ACHN (cell line): Measurements from ENCODE around the gene NELFB.

Source experiments
- DNase-seq: peaks from one replicate; pipeline ENCODE4 v3.0.0-alpha.2; 2015
- in situ Hi-C: cut with HindIII; loops from 2 replicates; pipeline ENCODE4 v1.10.0; 2017; ENCODE audit warnings: low sequenced_read_pairs, low pct_ligation_motif_present, low pct_unique_long_range_greater_than_20kb

NELFB gene

DNA sequence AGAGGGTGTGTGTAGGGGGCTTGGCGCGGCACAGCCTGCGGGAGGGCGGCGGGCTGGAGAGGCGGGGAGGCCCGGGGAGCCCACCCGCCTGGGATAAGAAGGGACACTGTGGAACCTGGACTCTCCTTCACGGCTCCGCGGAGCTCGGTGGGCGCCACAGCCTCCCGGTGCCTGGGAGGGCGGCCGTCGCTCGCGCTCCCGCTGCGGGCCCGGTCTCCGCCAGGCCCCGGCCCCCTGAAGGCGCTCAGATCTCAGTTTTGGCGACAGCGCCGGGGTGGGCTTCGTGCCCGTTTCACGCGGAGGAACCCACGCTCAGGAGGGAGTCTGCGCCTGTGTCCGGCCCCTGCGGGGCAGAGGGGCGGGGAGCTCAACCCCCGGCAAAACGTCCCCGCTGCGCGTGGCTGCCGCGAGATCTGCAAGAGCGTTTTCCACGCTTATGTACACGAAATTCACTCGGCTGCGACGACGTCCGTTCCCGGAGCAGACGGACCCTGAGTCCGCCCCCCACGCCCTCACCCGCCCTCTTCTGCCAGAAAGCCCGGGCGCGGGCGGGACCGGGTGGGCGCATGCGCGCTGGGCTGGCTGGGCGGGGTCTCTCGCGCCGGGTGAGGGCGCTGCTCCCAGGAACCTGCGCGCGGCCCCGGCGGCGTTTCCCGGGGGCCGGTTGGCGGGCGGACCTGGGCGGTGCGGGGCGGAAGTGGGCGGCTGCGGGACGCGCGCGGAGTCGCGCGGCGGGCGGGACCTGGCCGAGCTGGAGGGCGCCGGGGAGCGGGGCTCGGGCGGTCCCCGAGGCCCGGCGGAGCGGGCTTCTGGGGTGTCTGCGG lies at the start of gene NELFB:
Gene NELFB (plus strand): TSS at position 704 of the 824 bp plus-strand sequence.
- in situ Hi-C loops, result no loop called here
- DNase-seq, result peak; percentile 85

GRCh38 chr9:137206602-137207001 lies 48.5 kb upstream of the NELFB start:
- DNase-seq, result no peak
- in situ Hi-C loops, result no loop called here

DNA sequence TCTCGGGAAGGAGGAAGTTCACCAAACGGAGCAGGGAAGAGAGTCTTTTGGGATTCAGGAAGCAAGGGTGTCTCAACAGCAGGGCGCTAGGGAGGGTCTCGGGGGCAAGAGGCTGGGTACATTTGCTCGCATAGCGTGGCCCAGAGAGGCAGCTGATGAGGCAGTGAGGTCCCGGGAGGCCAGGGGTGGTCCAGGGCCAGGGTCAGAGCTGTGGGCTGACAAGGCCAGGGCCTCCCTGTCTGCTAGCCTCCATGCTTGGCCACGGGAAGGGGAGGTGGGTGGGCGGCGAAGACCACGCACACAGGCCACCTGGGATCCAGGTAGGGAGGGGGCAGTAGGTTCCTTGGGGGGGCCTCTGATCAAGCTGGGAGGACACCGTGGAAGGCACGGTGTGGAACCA lies 43.6 kb upstream of the NELFB start:
- in situ Hi-C loops, result no loop called here
- no peak for DNase-seq

DNA sequence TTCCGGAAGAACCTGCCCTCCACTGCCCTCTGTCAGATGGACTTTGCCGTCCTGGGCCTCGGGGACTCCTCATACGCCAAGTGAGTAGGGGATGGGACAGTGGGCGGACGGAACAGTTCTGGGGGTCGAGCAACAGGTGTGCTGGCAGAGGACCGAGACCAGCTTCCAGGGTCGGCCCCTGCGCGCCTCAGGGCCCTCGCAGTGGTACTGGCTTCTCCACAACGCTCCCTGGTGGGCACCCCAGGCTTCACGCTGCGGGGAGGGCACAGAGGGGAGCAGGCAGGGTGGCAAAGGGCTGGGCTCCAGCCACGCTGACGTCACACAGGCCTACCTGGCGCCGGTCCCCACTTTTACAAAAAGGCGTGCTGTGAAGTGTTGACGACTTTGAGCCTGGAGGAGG lies 42.6 kb upstream of the NELFB start:
- no peak for DNase-seq
- in situ Hi-C loops, result no loop called here

DNA sequence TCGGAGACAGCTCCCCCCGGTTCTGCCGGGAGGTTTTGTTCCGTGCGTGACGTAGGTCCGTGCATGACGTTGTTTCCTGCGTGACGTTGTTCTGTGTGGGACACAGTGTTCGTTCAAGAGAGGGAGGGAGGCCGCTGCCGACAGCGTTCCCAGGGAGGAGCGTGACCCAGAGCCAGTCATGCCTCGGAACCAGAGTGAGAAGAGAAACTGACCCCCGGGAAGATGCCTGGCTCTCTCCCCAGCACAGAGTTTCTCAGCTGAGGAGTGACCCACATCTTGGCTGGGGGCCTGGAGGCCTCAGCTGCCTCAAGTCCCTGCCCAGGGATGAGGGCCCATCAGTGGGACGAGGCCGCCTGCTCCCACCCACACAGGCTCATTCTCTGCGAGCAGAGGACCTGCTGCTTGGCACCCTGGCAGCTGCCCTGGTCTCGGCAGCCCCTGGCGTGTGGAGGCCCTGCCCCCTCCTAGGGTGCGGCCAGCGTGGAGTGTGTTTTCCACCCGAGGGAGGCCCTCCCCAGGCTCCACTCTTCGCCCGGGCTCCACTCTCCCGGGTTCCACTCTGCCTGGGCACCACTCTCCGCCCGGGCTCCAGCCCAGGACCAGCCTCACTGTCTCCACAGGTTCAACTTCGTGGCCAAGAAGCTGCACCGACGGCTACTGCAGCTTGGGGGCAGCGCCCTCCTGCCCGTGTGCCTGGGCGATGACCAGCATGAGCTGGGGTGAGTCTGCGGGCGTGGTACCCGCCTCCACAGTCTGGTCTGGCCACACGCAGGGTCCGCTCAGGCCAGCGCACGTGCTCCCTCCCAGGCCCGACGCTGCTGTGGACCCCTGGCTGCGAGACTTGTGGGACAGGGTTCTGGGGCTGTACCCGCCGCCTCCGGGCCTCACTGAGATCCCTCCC lies 41.7 kb upstream of the NELFB start:
- in situ Hi-C loops, result no loop called here
- DNase-seq, result no peak

GRCh38 chr9:137214620-137215019 lies 40.5 kb upstream of the NELFB start:
- in situ Hi-C loops, result no loop called here
- DNase-seq, result no peak

DNA sequence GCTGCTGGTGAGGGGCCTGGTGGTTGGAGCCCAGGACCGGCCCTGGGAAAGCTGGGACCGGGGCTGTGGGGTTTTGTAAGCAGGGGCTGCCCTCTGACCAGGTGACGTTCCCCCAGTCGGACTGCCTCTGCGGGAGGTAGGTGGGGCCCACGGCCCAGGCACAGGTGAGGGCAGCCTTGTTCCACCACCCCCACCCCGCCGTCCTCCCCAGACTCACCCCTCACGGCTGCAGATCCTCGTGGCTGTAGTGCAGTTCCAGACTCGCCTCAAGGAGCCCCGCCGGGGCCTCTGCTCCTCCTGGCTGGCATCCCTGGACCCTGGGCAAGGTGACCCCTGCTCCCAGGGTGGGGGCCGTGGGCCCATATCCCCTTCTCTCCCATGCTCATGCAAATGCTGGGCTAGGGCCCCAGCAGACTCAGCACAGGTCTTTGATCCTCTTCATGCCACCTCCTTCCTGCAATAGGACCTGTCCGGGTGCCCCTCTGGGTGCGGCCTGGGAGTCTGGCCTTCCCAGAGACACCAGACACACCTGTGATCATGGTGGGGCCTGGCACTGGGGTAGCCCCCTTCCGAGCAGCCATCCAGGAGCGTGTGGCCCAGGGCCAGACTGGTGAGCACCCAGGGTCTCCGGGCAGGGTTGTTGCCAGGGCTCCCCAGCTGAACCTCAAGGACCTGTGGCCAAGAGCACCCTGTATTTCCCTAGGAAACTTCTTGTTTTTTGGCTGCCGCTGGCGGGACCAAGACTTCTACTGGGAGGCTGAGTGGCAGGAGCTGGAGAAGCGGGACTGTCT lies 39.7 kb upstream of the NELFB start:
- in situ Hi-C loops, result no loop called here
- no peak for DNase-seq

DNA sequence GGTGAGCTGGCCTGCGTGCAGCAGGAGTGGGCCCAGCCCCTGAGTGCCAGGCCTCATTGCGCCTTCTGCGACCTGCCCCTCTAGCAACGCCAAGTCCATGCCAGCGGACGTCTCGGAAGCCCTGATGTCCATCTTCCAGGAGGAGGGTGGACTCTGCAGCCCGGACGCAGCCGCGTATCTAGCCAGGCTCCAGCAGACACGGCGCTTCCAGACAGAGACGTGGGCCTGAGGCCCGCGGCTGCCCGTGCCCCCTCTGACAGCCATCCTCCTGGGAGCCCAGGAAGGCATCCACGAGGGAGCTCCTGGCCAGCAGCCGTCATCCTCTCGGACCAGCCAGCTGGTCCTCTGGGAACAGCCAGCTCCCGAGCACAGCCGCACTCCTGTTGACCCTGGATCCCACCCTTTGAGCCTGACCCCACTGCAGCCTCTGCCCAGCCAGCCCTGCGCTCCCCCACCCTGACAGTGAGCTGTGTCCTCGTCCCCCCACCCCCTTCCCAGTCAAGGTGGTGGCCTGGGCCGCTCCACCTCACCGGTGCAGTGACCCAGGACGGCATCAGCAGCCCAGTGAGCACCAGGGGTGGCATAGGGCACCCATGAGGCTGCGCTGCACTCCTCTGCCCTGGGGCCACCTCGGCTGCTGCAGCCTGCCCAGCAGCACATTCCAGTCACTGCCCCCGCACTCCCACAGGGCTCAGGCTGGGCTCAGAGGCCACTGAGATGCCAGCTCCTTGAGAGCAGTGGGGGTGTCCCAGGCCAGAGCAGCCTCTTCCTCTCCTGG lies 38.8 kb upstream of the NELFB start:
- DNase-seq, result no peak
- in situ Hi-C loops, result no loop called here

DNA sequence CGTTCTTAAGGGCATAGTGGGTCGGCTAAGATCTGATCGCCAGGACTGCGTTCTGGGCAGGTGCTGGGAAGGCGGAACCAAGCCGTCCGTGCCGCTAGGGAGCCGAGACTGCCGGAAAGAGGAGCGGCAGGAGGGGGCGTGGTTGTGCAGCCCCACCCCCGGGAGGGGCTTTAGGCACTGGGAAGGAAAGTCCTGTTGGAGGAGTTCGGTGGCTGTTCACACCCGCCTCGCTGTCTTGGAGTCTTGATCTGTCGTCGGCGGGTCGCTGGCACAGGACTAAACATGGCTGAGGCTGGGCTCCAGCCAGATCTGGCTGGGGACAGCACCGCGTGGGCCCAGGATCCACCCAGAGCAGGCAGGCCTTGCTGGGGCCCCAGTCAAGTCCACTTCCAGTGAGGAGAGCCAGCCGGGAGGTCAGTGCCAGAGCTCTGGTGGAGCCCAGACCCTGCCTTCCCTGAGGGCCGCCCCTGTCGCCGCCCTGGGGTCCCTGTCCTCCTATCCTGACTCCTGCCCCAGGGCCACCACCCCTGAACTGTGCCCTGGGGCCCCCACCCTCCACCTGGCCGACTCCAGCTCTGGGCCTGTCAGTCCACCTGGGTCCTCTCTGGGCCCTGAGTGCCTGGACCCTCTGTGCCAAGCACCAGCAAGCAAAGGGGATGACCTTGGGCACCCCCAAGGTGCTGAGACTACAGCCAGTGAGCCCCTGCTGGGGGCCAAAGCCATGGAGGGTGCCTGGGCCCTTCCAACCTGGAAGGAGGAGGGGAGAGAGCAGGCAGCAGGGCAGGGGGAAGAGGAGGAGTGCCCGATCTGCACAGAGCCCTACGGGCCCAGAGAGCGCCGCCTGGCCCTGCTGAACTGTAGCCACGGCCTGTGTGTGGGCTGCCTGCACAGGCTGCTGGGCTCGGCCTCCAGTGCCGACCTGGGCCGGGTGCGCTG lies 37.6 kb upstream of the NELFB start:
- in situ Hi-C loops, result no loop called here
- peak; percentile 75 for DNase-seq

DNA sequence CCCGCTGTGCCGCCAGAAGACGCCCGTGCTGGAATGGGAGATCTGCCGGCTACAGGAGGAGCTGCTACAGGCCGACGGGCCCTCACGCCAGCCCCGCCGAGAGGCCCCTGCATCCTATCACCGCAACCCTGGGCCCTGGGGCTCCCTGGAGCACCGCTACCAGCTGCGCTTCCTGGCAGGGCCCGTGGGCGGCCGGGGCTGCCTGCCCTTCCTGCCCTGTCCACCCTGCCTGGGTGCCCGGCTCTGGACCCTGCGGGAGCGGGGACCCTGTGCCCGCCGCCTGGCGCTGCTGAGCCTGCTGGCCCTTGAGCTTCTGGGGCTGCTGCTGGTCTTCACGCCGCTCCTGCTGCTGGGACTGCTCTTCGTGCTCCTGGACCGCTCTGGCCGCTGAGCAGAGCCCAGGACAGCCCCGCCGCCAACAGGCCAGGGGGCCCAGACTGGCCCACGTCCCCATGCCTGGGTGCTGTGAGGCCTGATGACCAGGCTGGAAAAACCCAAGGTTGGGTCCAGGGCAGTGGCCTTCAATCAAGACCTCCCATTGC lies 36.8 kb upstream of the NELFB start:
- DNase-seq, result no peak
- in situ Hi-C loops, result no loop called here

DNA sequence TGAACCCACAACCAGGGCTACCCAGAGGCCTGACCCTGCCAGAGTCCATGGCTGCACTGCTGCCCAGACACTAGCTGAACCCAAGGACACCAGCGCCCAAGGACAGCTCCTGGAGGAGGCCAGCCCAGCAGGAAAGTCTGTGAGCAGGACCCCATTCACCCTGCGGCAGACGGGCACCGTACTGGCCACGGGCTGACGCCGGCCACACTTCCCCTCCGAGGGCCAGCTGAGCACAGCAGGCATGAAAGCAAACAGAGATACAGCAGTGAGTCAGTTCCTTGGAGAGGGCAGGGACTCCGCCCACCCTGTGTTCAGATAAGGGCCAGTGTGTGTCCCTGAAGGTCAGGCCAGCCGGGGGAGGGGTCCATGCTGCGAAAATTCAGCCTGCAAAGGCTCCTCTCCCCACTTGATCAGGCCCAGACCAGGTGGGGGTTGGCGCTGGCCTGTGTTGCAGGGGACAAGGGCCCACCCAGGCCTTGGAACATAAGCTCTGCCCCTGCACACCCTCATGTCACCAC lies 36.3 kb upstream of the NELFB start:
- DNase-seq, result peak; percentile 41
- in situ Hi-C loops, result no loop called here

- no peak for DNase-seq
- in situ Hi-C loops, result no loop called here
These were observed 35.3 kb upstream of the NELFB start for GRCh38 chr9:137219757-137220316.

GRCh38 chr9:137220317-137221094 lies 34.6 kb upstream of the NELFB start:
- DNase-seq, result no peak
- in situ Hi-C loops, result no loop called here

- in situ Hi-C loops, result no loop called here
- no peak for DNase-seq
These were observed 34.0 kb upstream of the NELFB start for GRCh38 chr9:137221095-137221505.

GRCh38 chr9:137221506-137222111 lies 33.5 kb upstream of the NELFB start:
- no peak for DNase-seq

More at GRCh38 chr9:137221506-137222111, 33.5 kb upstream of the NELFB start:
- in situ Hi-C loops, result no loop called here
